ENCODE results near the gene SCARF2. TPM values are rescaled to one million over a fixed set of nuclear protein-coding genes. Genes with fewer than 3 reads are reported as not detected.

The SCARF2 gene
- total and polyA plus RNA-seq, 2 experiments from 2014 or later = 1.8 to 16.6 TPM

DNA sequence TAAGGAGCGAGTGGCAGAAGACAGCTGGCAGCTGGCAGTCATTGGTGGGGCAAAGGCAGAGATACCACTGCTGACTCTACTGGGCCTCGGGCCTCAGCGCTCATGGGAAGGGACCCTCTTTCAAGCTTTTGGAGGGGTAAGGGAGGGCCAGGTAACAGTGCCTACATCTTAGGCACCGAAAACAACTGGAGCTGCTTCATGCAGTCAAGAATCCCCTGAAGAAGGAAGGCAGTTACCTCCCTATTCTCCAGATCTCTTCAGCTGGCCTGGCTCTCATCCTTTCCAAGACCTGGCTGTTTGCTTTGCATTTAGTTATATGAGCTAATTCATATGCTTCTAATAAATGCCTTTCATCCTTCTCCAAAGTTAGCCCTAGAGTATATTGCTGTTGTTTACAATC, 59.5 kb downstream of the SCARF2 start:
- no peak overlapping the region for H3K4me3 ChIP-seq
- H3K27me3 ChIP-seq (ENCODE audit: insufficient read depth) = peaks cover 11% of the 10 kb centered on the region; the same call in 1 of the 2 replicates
- H3K9me2 ChIP-seq (ENCODE audit: insufficient read depth) = no peaks in the 10 kb centered on the region
- H3F3A ChIP-seq (replicated peaks; ENCODE audit: low read depth) = no peaks in the 10 kb centered on the region
- peaks cover 22% of the 10 kb centered on the region for H3K4me1 Mint-ChIP-seq
- no peak overlapping the region for H3K4me2 ChIP-seq
- H3K36me3 ChIP-seq (ENCODE audit: insufficient read depth) = no peaks in the 10 kb centered on the region
- peaks cover 16% of the 10 kb centered on the region for H3K27me3 Mint-ChIP-seq (ENCODE audit: insufficient read depth, low read depth, poor library complexity)
- ATAC-seq (no peak), DNase-seq (ENCODE audit: low spot score) (no peak)
- peaks cover 7% of the 10 kb centered on the region; the same call in 2 of the 3 replicates for H3K36me3 Mint-ChIP-seq (ENCODE audit: low read depth)
- no peak overlapping the region for H3K27ac ChIP-seq (ENCODE audit: low read depth)
- peaks cover 13% of the 10 kb centered on the region for H3K4me1 ChIP-seq (ENCODE audit: insufficient read depth)
- H2AFZ ChIP-seq = no peak overlapping the region
- H3K27ac Mint-ChIP-seq = no peak overlapping the region
- H3K9me3 Mint-ChIP-seq = peaks cover 8% of the 10 kb centered on the region; the same call in 1 of the 3 replicates
- H3K4me3 Mint-ChIP-seq = no peak overlapping the region
- TF ChIP-seq POLR2AphosphoS5 (IDR thresholded peaks at IDR 0.05; ENCODE audit: low read depth) = no peak
- TF ChIP-seq, protein P1, sequence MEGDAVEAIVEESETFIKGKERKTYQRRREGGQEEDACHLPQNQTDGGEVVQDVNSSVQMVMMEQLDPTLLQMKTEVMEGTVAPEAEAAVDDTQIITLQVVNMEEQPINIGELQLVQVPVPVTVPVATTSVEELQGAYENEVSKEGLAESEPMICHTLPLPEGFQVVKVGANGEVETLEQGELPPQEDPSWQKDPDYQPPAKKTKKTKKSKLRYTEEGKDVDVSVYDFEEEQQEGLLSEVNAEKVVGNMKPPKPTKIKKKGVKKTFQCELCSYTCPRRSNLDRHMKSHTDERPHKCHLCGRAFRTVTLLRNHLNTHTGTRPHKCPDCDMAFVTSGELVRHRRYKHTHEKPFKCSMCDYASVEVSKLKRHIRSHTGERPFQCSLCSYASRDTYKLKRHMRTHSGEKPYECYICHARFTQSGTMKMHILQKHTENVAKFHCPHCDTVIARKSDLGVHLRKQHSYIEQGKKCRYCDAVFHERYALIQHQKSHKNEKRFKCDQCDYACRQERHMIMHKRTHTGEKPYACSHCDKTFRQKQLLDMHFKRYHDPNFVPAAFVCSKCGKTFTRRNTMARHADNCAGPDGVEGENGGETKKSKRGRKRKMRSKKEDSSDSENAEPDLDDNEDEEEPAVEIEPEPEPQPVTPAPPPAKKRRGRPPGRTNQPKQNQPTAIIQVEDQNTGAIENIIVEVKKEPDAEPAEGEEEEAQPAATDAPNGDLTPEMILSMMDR (conservative IDR thresholded peaks at IDR 0.05; ENCODE audit: low read depth in 2 of 2) = no peak
- TF ChIP-seq ZNF331 (CRISPR knock-in tag; IDR thresholded peaks at IDR 0.05; ENCODE audit: low read depth) = no peak
- TF ChIP-seq, protein P2, sequence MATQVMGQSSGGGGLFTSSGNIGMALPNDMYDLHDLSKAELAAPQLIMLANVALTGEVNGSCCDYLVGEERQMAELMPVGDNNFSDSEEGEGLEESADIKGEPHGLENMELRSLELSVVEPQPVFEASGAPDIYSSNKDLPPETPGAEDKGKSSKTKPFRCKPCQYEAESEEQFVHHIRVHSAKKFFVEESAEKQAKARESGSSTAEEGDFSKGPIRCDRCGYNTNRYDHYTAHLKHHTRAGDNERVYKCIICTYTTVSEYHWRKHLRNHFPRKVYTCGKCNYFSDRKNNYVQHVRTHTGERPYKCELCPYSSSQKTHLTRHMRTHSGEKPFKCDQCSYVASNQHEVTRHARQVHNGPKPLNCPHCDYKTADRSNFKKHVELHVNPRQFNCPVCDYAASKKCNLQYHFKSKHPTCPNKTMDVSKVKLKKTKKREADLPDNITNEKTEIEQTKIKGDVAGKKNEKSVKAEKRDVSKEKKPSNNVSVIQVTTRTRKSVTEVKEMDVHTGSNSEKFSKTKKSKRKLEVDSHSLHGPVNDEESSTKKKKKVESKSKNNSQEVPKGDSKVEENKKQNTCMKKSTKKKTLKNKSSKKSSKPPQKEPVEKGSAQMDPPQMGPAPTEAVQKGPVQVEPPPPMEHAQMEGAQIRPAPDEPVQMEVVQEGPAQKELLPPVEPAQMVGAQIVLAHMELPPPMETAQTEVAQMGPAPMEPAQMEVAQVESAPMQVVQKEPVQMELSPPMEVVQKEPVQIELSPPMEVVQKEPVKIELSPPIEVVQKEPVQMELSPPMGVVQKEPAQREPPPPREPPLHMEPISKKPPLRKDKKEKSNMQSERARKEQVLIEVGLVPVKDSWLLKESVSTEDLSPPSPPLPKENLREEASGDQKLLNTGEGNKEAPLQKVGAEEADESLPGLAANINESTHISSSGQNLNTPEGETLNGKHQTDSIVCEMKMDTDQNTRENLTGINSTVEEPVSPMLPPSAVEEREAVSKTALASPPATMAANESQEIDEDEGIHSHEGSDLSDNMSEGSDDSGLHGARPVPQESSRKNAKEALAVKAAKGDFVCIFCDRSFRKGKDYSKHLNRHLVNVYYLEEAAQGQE (IDR thresholded peaks at IDR 0.05; ENCODE audit: unreplicated experiment) = no peak
- no peak for TF ChIP-seq EZH2 (IDR thresholded peaks at IDR 0.05; ENCODE audit: low read depth, unreplicated experiment)
- no peak for TF ChIP-seq ZNF114 (CRISPR knock-in tag; IDR thresholded peaks at IDR 0.05)
- TF ChIP-seq, protein P3, sequence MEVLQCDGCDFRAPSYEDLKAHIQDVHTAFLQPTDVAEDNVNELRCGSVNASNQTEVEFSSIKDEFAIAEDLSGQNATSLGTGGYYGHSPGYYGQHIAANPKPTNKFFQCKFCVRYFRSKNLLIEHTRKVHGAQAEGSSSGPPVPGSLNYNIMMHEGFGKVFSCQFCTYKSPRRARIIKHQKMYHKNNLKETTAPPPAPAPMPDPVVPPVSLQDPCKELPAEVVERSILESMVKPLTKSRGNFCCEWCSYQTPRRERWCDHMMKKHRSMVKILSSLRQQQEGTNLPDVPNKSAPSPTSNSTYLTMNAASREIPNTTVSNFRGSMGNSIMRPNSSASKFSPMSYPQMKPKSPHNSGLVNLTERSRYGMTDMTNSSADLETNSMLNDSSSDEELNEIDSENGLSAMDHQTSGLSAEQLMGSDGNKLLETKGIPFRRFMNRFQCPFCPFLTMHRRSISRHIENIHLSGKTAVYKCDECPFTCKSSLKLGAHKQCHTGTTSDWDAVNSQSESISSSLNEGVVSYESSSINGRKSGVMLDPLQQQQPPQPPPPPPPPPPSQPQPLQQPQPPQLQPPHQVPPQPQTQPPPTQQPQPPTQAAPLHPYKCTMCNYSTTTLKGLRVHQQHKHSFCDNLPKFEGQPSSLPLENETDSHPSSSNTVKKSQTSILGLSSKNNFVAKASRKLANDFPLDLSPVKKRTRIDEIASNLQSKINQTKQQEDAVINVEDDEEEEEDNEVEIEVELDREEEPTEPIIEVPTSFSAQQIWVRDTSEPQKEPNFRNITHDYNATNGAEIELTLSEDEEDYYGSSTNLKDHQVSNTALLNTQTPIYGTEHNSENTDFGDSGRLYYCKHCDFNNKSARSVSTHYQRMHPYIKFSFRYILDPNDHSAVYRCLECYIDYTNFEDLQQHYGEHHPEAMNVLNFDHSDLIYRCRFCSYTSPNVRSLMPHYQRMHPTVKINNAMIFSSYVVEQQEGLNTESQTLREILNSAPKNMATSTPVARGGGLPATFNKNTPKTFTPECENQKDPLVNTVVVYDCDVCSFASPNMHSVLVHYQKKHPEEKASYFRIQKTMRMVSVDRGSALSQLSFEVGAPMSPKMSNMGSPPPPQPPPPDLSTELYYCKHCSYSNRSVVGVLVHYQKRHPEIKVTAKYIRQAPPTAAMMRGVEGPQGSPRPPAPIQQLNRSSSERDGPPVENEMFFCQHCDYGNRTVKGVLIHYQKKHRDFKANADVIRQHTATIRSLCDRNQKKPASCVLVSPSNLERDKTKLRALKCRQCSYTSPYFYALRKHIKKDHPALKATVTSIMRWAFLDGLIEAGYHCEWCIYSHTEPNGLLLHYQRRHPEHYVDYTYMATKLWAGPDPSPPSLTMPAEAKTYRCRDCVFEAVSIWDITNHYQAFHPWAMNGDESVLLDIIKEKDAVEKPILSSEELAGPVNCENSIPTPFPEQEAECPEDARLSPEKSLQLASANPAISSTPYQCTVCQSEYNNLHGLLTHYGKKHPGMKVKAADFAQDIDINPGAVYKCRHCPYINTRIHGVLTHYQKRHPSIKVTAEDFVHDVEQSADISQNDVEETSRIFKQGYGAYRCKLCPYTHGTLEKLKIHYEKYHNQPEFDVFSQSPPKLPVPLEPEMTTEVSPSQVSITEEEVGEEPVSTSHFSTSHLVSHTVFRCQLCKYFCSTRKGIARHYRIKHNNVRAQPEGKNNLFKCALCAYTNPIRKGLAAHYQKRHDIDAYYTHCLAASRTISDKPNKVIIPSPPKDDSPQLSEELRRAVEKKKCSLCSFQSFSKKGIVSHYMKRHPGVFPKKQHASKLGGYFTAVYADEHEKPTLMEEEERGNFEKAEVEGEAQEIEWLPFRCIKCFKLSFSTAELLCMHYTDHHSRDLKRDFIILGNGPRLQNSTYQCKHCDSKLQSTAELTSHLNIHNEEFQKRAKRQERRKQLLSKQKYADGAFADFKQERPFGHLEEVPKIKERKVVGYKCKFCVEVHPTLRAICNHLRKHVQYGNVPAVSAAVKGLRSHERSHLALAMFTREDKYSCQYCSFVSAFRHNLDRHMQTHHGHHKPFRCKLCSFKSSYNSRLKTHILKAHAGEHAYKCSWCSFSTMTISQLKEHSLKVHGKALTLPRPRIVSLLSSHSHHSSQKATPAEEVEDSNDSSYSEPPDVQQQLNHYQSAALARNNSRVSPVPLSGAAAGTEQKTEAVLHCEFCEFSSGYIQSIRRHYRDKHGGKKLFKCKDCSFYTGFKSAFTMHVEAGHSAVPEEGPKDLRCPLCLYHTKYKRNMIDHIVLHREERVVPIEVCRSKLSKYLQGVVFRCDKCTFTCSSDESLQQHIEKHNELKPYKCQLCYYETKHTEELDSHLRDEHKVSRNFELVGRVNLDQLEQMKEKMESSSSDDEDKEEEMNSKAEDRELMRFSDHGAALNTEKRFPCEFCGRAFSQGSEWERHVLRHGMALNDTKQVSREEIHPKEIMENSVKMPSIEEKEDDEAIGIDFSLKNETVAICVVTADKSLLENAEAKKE (CRISPR knock-in tag; IDR thresholded peaks at IDR 0.05) = no peak
- TF ChIP-seq CREB1 (CRISPR knock-in tag; IDR thresholded peaks at IDR 0.05; ENCODE audit: low read depth) = no peak
- no peak for TF ChIP-seq STAT1 (IDR thresholded peaks at IDR 0.05; ENCODE audit: unreplicated experiment)
- no peak for TF ChIP-seq JUNB (IDR thresholded peaks at IDR 0.05; ENCODE audit: unreplicated experiment)
- TF ChIP-seq, protein P4, sequence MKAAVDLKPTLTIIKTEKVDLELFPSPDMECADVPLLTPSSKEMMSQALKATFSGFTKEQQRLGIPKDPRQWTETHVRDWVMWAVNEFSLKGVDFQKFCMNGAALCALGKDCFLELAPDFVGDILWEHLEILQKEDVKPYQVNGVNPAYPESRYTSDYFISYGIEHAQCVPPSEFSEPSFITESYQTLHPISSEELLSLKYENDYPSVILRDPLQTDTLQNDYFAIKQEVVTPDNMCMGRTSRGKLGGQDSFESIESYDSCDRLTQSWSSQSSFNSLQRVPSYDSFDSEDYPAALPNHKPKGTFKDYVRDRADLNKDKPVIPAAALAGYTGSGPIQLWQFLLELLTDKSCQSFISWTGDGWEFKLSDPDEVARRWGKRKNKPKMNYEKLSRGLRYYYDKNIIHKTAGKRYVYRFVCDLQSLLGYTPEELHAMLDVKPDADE (IDR thresholded peaks at IDR 0.05) = no peak
- no peak for TF ChIP-seq NANOG (IDR thresholded peaks at IDR 0.05; ENCODE audit: borderline replicate concordance)
- no peak for TF ChIP-seq EZH2phosphoT487 (IDR thresholded peaks at IDR 0.05; ENCODE audit: unreplicated experiment)
- H3K79me2 ChIP-seq (replicated peaks; ENCODE audit: insufficient read depth) = no peaks in the 10 kb centered on the region
- no peaks in the 10 kb centered on the region for H4K20me1 ChIP-seq (replicated peaks; ENCODE audit: insufficient read depth)

Data from GM23338 (cell line).